Subcutaneous abdominal adipose tissue (tissue), 5 donors: Measurements from ENCODE around the gene LRRC49.
"Not testable (repeated sequence)": the region's sequence is repeated elsewhere in the genome, so short reads cannot be mapped to it uniquely, and the experiment has no call there.

ENCODE experiments used
- H3K27ac ChIP-seq: one replicate; pipeline ENCODE4 v1.7.0; 2013; ENCODE audit warnings: low read depth, mild to moderate bottlenecking, inconsistent platforms, low read length, moderate library complexity
- H3K27me3 ChIP-seq, 5 donors: one replicate each; pipeline ENCODE4 v1.7.0; 2013; ENCODE audit warnings: low read length in 5 of 5, inconsistent platforms in 1 of 5; ENCODE audit not compliant: control insufficient read depth in 5 of 5, insufficient read depth in 4 of 5
- H3K36me3 ChIP-seq, 5 donors: one replicate each; pipeline ENCODE4 v1.7.0; 2013; ENCODE audit warnings: low read length in 5 of 5; ENCODE audit not compliant: control insufficient read depth in 5 of 5, insufficient read depth in 5 of 5
- H3K4me1 ChIP-seq, 5 donors: one replicate each; pipeline ENCODE4 v1.7.0; 2013; ENCODE audit warnings: low read length in 5 of 5, mild to moderate bottlenecking in 3 of 5, moderate library complexity in 1 of 5; ENCODE audit not compliant: control insufficient read depth in 5 of 5, insufficient read depth in 5 of 5
- H3K4me3 ChIP-seq, 5 donors: one replicate each; pipeline ENCODE4 v1.7.0; 2013; ENCODE audit warnings: low read length in 5 of 5, low read depth in 1 of 5
- H3K9ac ChIP-seq, 5 donors: one replicate each; pipeline ENCODE4 v1.7.0; 2013; ENCODE audit warnings: low read length in 5 of 5, mild to moderate bottlenecking in 4 of 5, moderate library complexity in 3 of 5
- H3K9me3 ChIP-seq, 5 donors: one replicate each; pipeline ENCODE4 v1.7.0; 2013; ENCODE audit warnings: low read length in 5 of 5; ENCODE audit not compliant: control insufficient read depth in 5 of 5
- donor health status: healthy.
- donor health status: healthy.
- donor health status: healthy.
- donor health status: healthy.
- donor health status: healthy.

The LRRC49 gene

GRCh38 chr15:70855764-70856163 is 36.9 kb upstream of the LRRC49 start:
- Histone ChIP-seq H3K36me3 (peaks cover 0 to 7% (median 7%) of the 10 kb centered on the region in 5 donors), H3K27ac (peak overlapping the region; percentile 94), H3K4me3 (no peak overlapping the region), H3K9ac (peak overlapping the region in 2 of 5 donors; percentile 27 to 35), H3K9me3 (no peaks in the 10 kb centered on the region), H3K27me3 (peaks cover 0 to 2% (median 0%) of the 10 kb centered on the region in 5 donors), H3K4me1 (peaks cover 11 to 63% (median 49%) of the 10 kb centered on the region in 5 donors)

GRCh38 chr15:70856177-70856883 is 36.3 kb upstream of the LRRC49 start:
- Histone ChIP-seq H3K4me1 (peaks cover 11 to 63% (median 49%) of the 10 kb centered on the region in 5 donors), H3K27ac (peak overlapping the region; percentile 94), H3K27me3 (peaks cover 0 to 2% (median 0%) of the 10 kb centered on the region in 5 donors), H3K36me3 (peaks cover 0 to 6% (median 5%) of the 10 kb centered on the region in 5 donors), H3K9ac (peak overlapping the region in 2 of 5 donors; percentile 27 to 35), H3K4me3 (peak overlapping the region in 3 of 5 donors; percentile 7 to 45 (median 36)), H3K9me3 (no peaks in the 10 kb centered on the region)

- Histone ChIP-seq H3K36me3 (no peaks in the 10 kb centered on the region), H3K27me3 (peaks cover 0 to 2% (median 0%) of the 10 kb centered on the region in 5 donors), H3K4me3 (peak overlapping the region in 1 of 5 donors; percentile 7), H3K9ac (no peak overlapping the region), H3K9me3 (no peaks in the 10 kb centered on the region), H3K27ac (peak overlapping the region; percentile 94), H3K4me1 (peaks cover 8 to 56% (median 45%) of the 10 kb centered on the region in 5 donors)
These were observed 35.6 kb upstream of the LRRC49 start for GRCh38 chr15:70856884-70857561.

- H3K4me1 ChIP-seq: peaks cover 4 to 49% (median 38%) of the 10 kb centered on the region in 5 donors
These were observed 34.9 kb upstream of the LRRC49 start for GRCh38 chr15:70857562-70858285.

GRCh38 chr15:70858614-70859321 is 33.9 kb upstream of the LRRC49 start:
- peaks cover 3 to 41% (median 33%) of the 10 kb centered on the region in 5 donors for H3K4me1 ChIP-seq
- H3K27me3 ChIP-seq, H3K36me3 ChIP-seq, H3K27ac ChIP-seq, H3K9ac ChIP-seq, H3K4me3 ChIP-seq, H3K9me3 ChIP-seq: not testable (repeated sequence)

More at GRCh38 chr15:70857562-70858285, 34.9 kb upstream of the LRRC49 start:
- Histone ChIP-seq H3K4me3 (no peak overlapping the region), H3K36me3 (no peaks in the 10 kb centered on the region), H3K27me3 (peaks cover 0 to 2% (median 0%) of the 10 kb centered on the region in 5 donors), H3K27ac (peak overlapping the region; percentile 94), H3K9ac (no peak overlapping the region), H3K9me3 (no peaks in the 10 kb centered on the region)

GRCh38 chr15:70859322-70859908 is 33.2 kb upstream of the LRRC49 start:
- H3K27me3 ChIP-seq: no peaks in the 10 kb centered on the region
- H3K27ac ChIP-seq: no peak overlapping the region
- H3K36me3 ChIP-seq: no peaks in the 10 kb centered on the region
- no peak overlapping the region for H3K9ac ChIP-seq
- H3K4me3 ChIP-seq: no peak overlapping the region
- H3K4me1 ChIP-seq: peaks cover 3 to 38% (median 32%) of the 10 kb centered on the region in 5 donors
- no peaks in the 10 kb centered on the region for H3K9me3 ChIP-seq

GRCh38 chr15:70859998-70860397 is 32.6 kb upstream of the LRRC49 start:
- Histone ChIP-seq H3K9ac (no peak overlapping the region), H3K36me3 (no peaks in the 10 kb centered on the region), H3K27ac (no peak overlapping the region), H3K9me3 (no peaks in the 10 kb centered on the region), H3K4me3 (no peak overlapping the region), H3K4me1 (peaks cover 3 to 34% (median 28%) of the 10 kb centered on the region in 5 donors), H3K27me3 (no peaks in the 10 kb centered on the region)

- Histone ChIP-seq H3K27me3 (no peaks in the 10 kb centered on the region), H3K9me3 (no peaks in the 10 kb centered on the region), H3K4me3 (no peak overlapping the region), H3K9ac (no peak overlapping the region), H3K36me3 (no peaks in the 10 kb centered on the region), H3K27ac (peak overlapping the region; percentile 32), H3K4me1 (peaks cover 4 to 31% (median 20%) of the 10 kb centered on the region in 5 donors)
These were observed 29.0 kb upstream of the LRRC49 start for GRCh38 chr15:70863450-70864218.
